Tibial nerve (tissue), 4 donors: ENCODE results near the gene LRRC8E.

Experiments used
- CTCF ChIP-seq, 5 experiments: fragments of 200-600 bp in 3 of 5; fragments of 450-650 bp in 2 of 5; sonication (generic) in 3 of 5; IDR thresholded peaks; one replicate each; pipeline ENCODE4 v1.5.1; 2016 to 2019; ENCODE audit warnings: antibody characterized with exemption in 5 of 5, mild to moderate bottlenecking in 3 of 5, moderate library complexity in 2 of 5
- EP300 ChIP-seq, 2 donors: sonication (generic); formaldehyde crosslinking; IDR thresholded peaks; one replicate each; pipeline ENCODE4 v1.6.1; 2017; ENCODE audit warnings: antibody characterized with exemption in 2 of 2, mild to moderate bottlenecking in 1 of 2
- POLR2A ChIP-seq, 2 donors: fragments of 450-650 bp; IDR thresholded peaks; one replicate each; pipeline ENCODE4 v1.6.1; 2017; ENCODE audit warnings: antibody characterized with exemption in 2 of 2, mild to moderate bottlenecking in 2 of 2, moderate library complexity in 2 of 2

GRCh38 chr19:7907544-7907943 lies 19.2 kb downstream of the LRRC8E start:
- TF ChIP-seq EP300 (IDR thresholded peaks at IDR 0.05) (no peak), CTCF (IDR thresholded peaks at IDR 0.05) (no peak), POLR2A (IDR thresholded peaks at IDR 0.05) (no peak)
